Neutrophil (primary cell): Measurements from ENCODE around the gene CD300H.

Source experiments
- H3K27ac ChIP-seq: fragments of 200-600 bp; sonication (generic); 2 replicates; pipeline ENCODE4 v1.5.1; 2016; ENCODE audit warnings: mild to moderate bottlenecking, moderate library complexity
- H3K27me3 ChIP-seq: fragments of 200-600 bp; sonication (generic); 2 replicates; pipeline ENCODE4 v1.6.0; 2016; ENCODE audit warnings: mild to moderate bottlenecking
- H3K36me3 ChIP-seq: fragments of 200-600 bp; sonication (generic); 2 replicates; pipeline ENCODE4 v1.5.1; 2017
- H3K4me1 ChIP-seq, 2 experiments: fragments of 200-600 bp in 1 of 2; sonication (generic) in 1 of 2; 1 replicate in 1 of 2; 2 replicates in 1 of 2; pipeline versions ENCODE4 v1.5.1 to v1.6.1; 2013 to 2016; ENCODE audit warnings: low read depth in 1 of 2, low read length in 1 of 2, mild to moderate bottlenecking in 1 of 2, moderate library complexity in 1 of 2; ENCODE audit not compliant: control insufficient read depth in 1 of 2, insufficient read depth in 1 of 2
- H3K4me3 ChIP-seq, 2 experiments: fragments of 200-600 bp in 1 of 2; sonication (generic) in 1 of 2; 1 replicate in 1 of 2; 2 replicates in 1 of 2; pipeline ENCODE4 v1.5.1; 2013 to 2016; ENCODE audit warnings: low read depth in 1 of 2, low read length in 1 of 2, mild to moderate bottlenecking in 1 of 2, moderate library complexity in 1 of 2
- H3K9me3 ChIP-seq: fragments of 200-600 bp; sonication (generic); 2 replicates; pipeline ENCODE4 v1.5.1; 2016
- TF ChIP-seq, protein P1 (sequence below): fragments of 200-600 bp; sonication (generic); IDR thresholded peaks from 2 replicates; pipeline ENCODE4 v1.5.1; 2016; ENCODE audit warnings: antibody characterized with exemption

The CD300H gene

DNA sequence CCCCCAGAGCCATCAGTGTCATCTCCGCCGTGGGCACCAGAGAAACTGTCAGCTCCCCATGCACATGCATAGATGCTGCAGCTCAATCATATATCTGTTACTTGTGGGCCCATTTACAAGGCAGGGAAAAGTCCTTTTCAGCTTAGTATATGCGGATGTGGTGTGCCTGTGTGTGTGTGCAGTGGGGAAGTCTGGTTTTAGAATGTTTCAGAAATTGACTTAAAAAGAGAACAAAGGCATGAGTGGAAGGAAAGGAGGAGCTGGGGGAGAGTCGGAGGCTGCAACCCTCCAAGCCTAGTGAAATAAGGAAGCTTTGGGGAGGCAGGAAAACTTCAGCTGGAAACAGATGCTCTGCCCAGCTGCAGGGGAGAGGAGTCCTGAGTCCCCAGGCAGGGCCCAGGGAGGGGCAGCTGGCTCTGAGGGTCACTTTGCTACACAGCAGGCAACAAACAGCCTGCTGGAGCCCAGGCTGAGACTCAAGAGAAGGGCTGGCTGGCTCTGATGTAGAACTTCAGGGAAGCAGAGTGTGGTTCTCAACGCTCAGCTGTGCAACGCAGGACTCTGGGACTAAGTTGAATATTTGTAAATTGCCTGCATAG is 35.8 kb upstream of the CD300H start:
- Histone ChIP-seq H3K4me1 (peaks cover 21 to 27% of the 10 kb centered on the region in 2 experiments), H3K27me3 (peaks cover 52% of the 10 kb centered on the region), H3K9me3 (no peaks in the 10 kb centered on the region), H3K27ac (no peak overlapping the region), H3K36me3 (no peaks in the 10 kb centered on the region), H3K4me3 (no peak overlapping the region)
- TF ChIP-seq, protein P1, sequence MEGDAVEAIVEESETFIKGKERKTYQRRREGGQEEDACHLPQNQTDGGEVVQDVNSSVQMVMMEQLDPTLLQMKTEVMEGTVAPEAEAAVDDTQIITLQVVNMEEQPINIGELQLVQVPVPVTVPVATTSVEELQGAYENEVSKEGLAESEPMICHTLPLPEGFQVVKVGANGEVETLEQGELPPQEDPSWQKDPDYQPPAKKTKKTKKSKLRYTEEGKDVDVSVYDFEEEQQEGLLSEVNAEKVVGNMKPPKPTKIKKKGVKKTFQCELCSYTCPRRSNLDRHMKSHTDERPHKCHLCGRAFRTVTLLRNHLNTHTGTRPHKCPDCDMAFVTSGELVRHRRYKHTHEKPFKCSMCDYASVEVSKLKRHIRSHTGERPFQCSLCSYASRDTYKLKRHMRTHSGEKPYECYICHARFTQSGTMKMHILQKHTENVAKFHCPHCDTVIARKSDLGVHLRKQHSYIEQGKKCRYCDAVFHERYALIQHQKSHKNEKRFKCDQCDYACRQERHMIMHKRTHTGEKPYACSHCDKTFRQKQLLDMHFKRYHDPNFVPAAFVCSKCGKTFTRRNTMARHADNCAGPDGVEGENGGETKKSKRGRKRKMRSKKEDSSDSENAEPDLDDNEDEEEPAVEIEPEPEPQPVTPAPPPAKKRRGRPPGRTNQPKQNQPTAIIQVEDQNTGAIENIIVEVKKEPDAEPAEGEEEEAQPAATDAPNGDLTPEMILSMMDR, result no peak

DNA sequence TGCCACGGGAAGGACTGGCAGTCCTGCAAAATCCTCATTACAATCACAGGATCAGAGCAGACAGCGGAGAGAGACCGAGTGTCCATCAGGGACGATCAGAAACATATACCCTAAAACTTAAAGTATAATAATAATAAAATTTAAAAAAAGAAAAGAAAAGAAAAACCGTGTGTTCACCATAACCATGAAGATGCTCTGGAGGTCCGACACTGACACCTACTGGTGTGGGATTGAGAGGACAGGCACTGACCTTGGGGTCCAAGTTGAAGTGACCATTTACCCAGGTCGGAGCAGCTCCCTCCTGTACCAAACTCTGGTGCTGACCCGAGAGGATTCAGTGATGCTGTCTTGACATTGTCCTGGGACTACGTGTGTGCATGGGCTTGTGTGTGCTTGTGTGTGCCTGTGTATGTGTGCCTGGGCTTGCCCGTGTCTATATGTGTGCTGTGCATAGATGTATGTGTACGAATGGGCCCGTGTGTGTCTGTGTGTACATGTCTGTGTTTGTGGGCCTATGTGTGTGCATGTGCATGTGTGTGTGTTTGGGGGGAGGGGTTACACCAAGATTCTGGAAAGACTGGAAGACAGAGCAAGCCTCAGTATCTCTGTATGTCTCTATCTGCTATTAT is 34.7 kb upstream of the CD300H start:
- no peaks in the 10 kb centered on the region for H3K36me3 ChIP-seq
- peaks cover 50% of the 10 kb centered on the region for H3K27me3 ChIP-seq
- H3K4me1 ChIP-seq, result peaks cover 21 to 27% of the 10 kb centered on the region in 2 experiments
- H3K27ac ChIP-seq, result no peak overlapping the region
- H3K9me3 ChIP-seq, result no peaks in the 10 kb centered on the region
- TF ChIP-seq, protein P1, result peak; percentile 59
- H3K4me3 ChIP-seq, result no peak overlapping the region

DNA sequence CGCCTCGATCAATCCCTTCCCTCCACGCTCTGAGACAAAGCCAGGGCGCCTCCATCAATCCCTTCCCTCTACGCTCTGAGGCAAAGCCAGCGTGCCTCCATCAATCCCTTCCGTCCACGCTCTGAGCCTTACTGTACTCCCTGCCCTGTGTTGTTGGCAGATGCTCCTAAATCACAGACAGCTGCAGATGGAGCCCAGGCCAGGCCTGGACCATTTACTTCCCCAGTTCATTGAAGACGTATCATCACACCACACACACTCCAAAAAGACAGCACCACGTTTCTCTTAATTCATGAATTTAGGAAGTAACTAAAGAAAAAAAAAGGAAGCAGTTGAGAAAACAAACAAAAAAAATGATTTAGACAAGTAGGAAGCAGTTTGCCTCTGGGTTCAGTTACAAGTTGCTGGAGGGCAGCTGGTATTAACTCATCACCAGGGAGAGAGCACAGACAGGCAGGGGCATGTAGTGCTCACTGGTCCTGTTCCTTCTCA is 32.2 kb upstream of the CD300H start:
- H3K4me1 ChIP-seq, result peaks cover 21 to 27% of the 10 kb centered on the region in 2 experiments
- peaks cover 61% of the 10 kb centered on the region for H3K27me3 ChIP-seq
- TF ChIP-seq, protein P1, result no peak
- no peaks in the 10 kb centered on the region for H3K36me3 ChIP-seq
- peak overlapping the region; percentile 87 for H3K27ac ChIP-seq
- no peaks in the 10 kb centered on the region for H3K9me3 ChIP-seq
- H3K4me3 ChIP-seq, result peak overlapping the region; percentile 8 to 31

DNA sequence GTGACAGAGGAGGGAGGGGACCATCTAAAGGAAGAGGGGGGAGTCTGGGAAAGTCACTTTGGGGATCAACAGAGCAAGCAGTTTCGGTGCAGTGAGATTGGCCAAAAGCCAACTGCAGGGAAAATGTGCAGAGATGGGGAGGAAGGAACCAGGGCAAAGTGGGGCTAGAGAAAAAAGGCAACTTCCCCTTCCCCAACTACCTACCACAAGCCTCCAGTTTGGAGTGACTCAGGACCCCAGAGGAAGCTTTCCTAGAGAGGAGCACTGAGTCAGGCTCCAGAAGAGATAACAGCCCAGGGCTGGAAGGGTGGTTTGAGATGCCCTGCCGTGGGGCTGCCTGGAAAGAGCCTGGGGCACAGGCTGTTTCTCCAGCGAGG is 31.7 kb upstream of the CD300H start:
- H3K27ac ChIP-seq, result peak overlapping the region; percentile 87
- H3K27me3 ChIP-seq, result peaks cover 60% of the 10 kb centered on the region
- no peaks in the 10 kb centered on the region for H3K9me3 ChIP-seq
- no peaks in the 10 kb centered on the region for H3K36me3 ChIP-seq
- H3K4me3 ChIP-seq, result peak overlapping the region; percentile 8 to 31
- peaks cover 21 to 27% of the 10 kb centered on the region in 2 experiments for H3K4me1 ChIP-seq
- TF ChIP-seq, protein P1, result no peak

DNA sequence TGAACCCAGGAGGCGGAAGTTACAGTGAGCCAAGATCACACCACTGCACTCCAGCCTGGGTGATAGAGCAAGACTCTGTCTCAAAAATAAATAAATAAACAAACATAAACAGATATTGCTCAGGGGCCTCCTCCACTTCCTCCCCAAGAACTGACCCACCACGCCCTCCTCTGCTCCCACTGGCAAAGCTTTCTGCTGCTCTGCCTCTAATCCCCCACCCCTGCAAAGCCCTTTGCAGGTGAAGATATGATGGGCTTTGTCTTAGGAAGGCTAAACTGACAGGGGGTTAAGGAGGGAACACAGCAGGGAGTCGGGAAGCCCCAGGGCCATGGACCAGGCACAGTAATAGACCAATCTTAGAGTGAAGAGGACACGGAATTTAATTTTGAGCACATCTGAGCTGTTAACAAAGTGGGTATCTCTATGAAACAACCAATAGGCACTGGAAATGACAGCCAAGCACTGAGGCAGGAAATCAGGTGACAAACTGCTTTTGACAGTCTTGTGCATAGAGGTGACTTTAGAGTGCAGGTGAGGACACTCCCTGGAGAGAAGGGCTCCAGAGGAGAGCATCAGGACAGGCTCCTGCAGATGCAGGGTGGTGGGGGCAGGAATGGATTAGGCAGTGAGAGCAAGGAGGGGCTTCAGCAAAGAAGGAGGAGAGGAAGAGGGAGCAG is 31.2 kb upstream of the CD300H start:
- Histone ChIP-seq H3K27ac (peak overlapping the region; percentile 87), H3K36me3 (no peaks in the 10 kb centered on the region), H3K9me3 (no peaks in the 10 kb centered on the region), H3K4me3 (peak overlapping the region in 1 of 2 experiments; percentile 31), H3K4me1 (peaks cover 21 to 27% of the 10 kb centered on the region in 2 experiments), H3K27me3 (peaks cover 59% of the 10 kb centered on the region)
- TF ChIP-seq, protein P1, result no peak
